Naive B cell (primary cell): Measurements from ENCODE around the gene PLA2G2C. TPM values are rescaled to one million over a fixed set of nuclear protein-coding genes. Genes with fewer than 3 reads are reported as not detected.

ENCODE experiments used
- ATAC-seq, 2 donors: fragments of 150-1000 bp; cut with Tn5 transposase; 2 replicates each; pipeline ENCODE4 v1.10.0; 2021; ENCODE audit warnings: low read depth in 2 of 2, mild to moderate bottlenecking in 2 of 2, moderate library complexity in 2 of 2
- DNase-seq: peaks from one replicate; pipeline ENCODE4 v3.0.0; 2022
- H3K27ac Mint-ChIP-seq, 6 donors: one replicate each; pipeline ENCODE4 v1.8.0; 2020 to 2022; ENCODE audit warnings: mild to moderate bottlenecking in 6 of 6, mixed read lengths in 6 of 6, moderate library complexity in 5 of 6, inconsistent platforms in 2 of 6
- H3K27me3 Mint-ChIP-seq, 3 donors: one replicate each; pipeline ENCODE4 v1.8.0; 2021 to 2022; ENCODE audit warnings: mixed read lengths in 3 of 3, mild to moderate bottlenecking in 1 of 3
- H3K36me3 Mint-ChIP-seq, 2 donors: one replicate each; pipeline ENCODE4 v1.8.0; 2020 to 2022; ENCODE audit warnings: mixed read lengths in 2 of 2, inconsistent platforms in 1 of 2, mild to moderate bottlenecking in 1 of 2
- H3K4me1 Mint-ChIP-seq, 3 donors: one replicate each; pipeline ENCODE4 v1.8.0; 2020 to 2022; ENCODE audit warnings: mixed read lengths in 3 of 3, inconsistent platforms in 1 of 3, mild to moderate bottlenecking in 1 of 3, moderate library complexity in 1 of 3
- H3K4me3 Mint-ChIP-seq, 8 donors: one replicate each; pipeline ENCODE4 v1.8.0; 2020 to 2022; ENCODE audit warnings: mild to moderate bottlenecking in 8 of 8, mixed read lengths in 8 of 8, moderate library complexity in 8 of 8, inconsistent platforms in 2 of 8
- H3K9me3 Mint-ChIP-seq, 7 donors: one replicate each; pipeline ENCODE4 v1.8.0; 2020 to 2022; ENCODE audit warnings: mixed read lengths in 7 of 7, mild to moderate bottlenecking in 5 of 7, inconsistent platforms in 2 of 7, moderate library complexity in 1 of 7
- polyA plus RNA-seq, 6 donors: library from polyadenylated mRNA; unstranded; fragments of 300-500 nt; fragmentation: Illumina TruSeq; gene quantifications; one replicate each; pipeline ENCODE4 v1.2.3, GENCODE V29; 2021; ENCODE audit warnings: low read depth in 6 of 6

The PLA2G2C gene
- polyA plus RNA-seq, 6 donors from 2014 or later: not detected

- Mint-ChIP-seq H3K27ac (peak overlapping the region in 3 of 6 donors; percentile 10 to 84 (median 74)), H3K36me3 (peaks cover 0 to 11% of the 10 kb centered on the region in 2 donors), H3K27me3 (peaks cover 0 to 30% (median 8%) of the 10 kb centered on the region in 3 donors), H3K4me1 (peaks cover 11 to 20% (median 17%) of the 10 kb centered on the region in 3 donors), H3K4me3 (peak overlapping the region in 2 of 8 donors; percentile 1 to 41), H3K9me3 (peaks cover 6 to 12% (median 9%) of the 10 kb centered on the region in 7 donors)
- no peak for ATAC-seq
- no peak for DNase-seq
These were observed 11.2 kb downstream of the PLA2G2C start for GRCh38 chr1:20174937-20175666.

GRCh38 chr1:20172033-20172590 is 14.2 kb downstream of the PLA2G2C start:
- Mint-ChIP-seq H3K4me1 (peaks cover 11 to 22% (median 18%) of the 10 kb centered on the region in 3 donors), H3K9me3 (peaks cover 0 to 7% (median 0%) of the 10 kb centered on the region in 7 donors), H3K27ac (peak overlapping the region in 3 of 6 donors; percentile 24 to 82 (median 31)), H3K27me3 (peaks cover 10 to 21% (median 15%) of the 10 kb centered on the region in 3 donors), H3K36me3 (peaks cover 0 to 7% of the 10 kb centered on the region in 2 donors), H3K4me3 (peak overlapping the region in 1 of 8 donors; percentile 50)
- DNase-seq (no peak), ATAC-seq (no peak)

GRCh38 chr1:20169932-20170331 is 16.4 kb downstream of the PLA2G2C start:
- Mint-ChIP-seq H3K4me3 (no peak overlapping the region), H3K27me3 (peaks cover 20 to 33% (median 31%) of the 10 kb centered on the region in 3 donors), H3K36me3 (peaks cover 6 to 23% of the 10 kb centered on the region in 2 donors), H3K4me1 (peaks cover 8 to 22% (median 16%) of the 10 kb centered on the region in 3 donors), H3K9me3 (peaks cover 5 to 15% (median 10%) of the 10 kb centered on the region in 7 donors), H3K27ac (no peak overlapping the region)
- ATAC-seq: no peak
- no peak for DNase-seq

GRCh38 chr1:20168564-20169491 is 17.5 kb downstream of the PLA2G2C start:
- ATAC-seq (no peak), DNase-seq (no peak)
- peaks cover 5 to 22% (median 13%) of the 10 kb centered on the region in 3 donors for H3K4me1 Mint-ChIP-seq
- H3K4me3 Mint-ChIP-seq: no peak overlapping the region
- H3K36me3 Mint-ChIP-seq: peaks cover 6 to 32% of the 10 kb centered on the region in 2 donors
- peaks cover 20 to 43% (median 32%) of the 10 kb centered on the region in 3 donors for H3K27me3 Mint-ChIP-seq
- peaks cover 7 to 22% (median 17%) of the 10 kb centered on the region in 7 donors for H3K9me3 Mint-ChIP-seq
- H3K27ac Mint-ChIP-seq: no peak overlapping the region

- DNase-seq: no peak
- Mint-ChIP-seq H3K4me1 (peaks cover 5 to 14% (median 13%) of the 10 kb centered on the region in 3 donors), H3K9me3 (peaks cover 16 to 39% (median 31%) of the 10 kb centered on the region in 7 donors), H3K4me3 (no peak overlapping the region), H3K27me3 (peaks cover 20 to 51% (median 38%) of the 10 kb centered on the region in 3 donors), H3K36me3 (peaks cover 6 to 49% of the 10 kb centered on the region in 2 donors), H3K27ac (peak overlapping the region in 1 of 6 donors; percentile 28)
- no peak for ATAC-seq
These were observed 19.2 kb downstream of the PLA2G2C start for GRCh38 chr1:20167126-20167525.

- Mint-ChIP-seq H3K27me3 (peaks cover 20 to 51% (median 38%) of the 10 kb centered on the region in 3 donors), H3K27ac (peak overlapping the region in 1 of 6 donors; percentile 59), H3K4me1 (peaks cover under 1 to 9% (median 4%) of the 10 kb centered on the region in 3 donors), H3K9me3 (peaks cover 24 to 48% (median 40%) of the 10 kb centered on the region in 7 donors), H3K4me3 (no peak overlapping the region), H3K36me3 (peaks cover 6 to 60% of the 10 kb centered on the region in 2 donors)
- ATAC-seq: no peak
- no peak for DNase-seq
These were observed 20.3 kb downstream of the PLA2G2C start for GRCh38 chr1:20166051-20166450.

GRCh38 chr1:20165522-20165951 is 20.8 kb downstream of the PLA2G2C start:
- ATAC-seq (no peak), DNase-seq (no peak)
- Mint-ChIP-seq H3K27me3 (peaks cover 20 to 51% (median 38%) of the 10 kb centered on the region in 3 donors), H3K36me3 (peaks cover 6 to 63% of the 10 kb centered on the region in 2 donors), H3K4me3 (no peak overlapping the region), H3K27ac (no peak overlapping the region), H3K4me1 (peaks cover 0 to 7% (median 3%) of the 10 kb centered on the region in 3 donors), H3K9me3 (peaks cover 28 to 54% (median 45%) of the 10 kb centered on the region in 7 donors)

GRCh38 chr1:20164694-20165202 is 21.6 kb downstream of the PLA2G2C start:
- H3K9me3 Mint-ChIP-seq: peaks cover 33 to 62% (median 51%) of the 10 kb centered on the region in 7 donors
- H3K27ac Mint-ChIP-seq: no peak overlapping the region
- H3K4me1 Mint-ChIP-seq: peaks cover 0 to 7% (median 0%) of the 10 kb centered on the region in 3 donors
- H3K4me3 Mint-ChIP-seq: no peak overlapping the region
- peaks cover 6 to 66% of the 10 kb centered on the region in 2 donors for H3K36me3 Mint-ChIP-seq
- peaks cover 20 to 51% (median 38%) of the 10 kb centered on the region in 3 donors for H3K27me3 Mint-ChIP-seq
- ATAC-seq (no peak), DNase-seq (no peak)

- Mint-ChIP-seq H3K36me3 (peaks cover 1 to 67% of the 10 kb centered on the region in 2 donors), H3K4me3 (no peak overlapping the region), H3K27ac (no peak overlapping the region), H3K4me1 (no peaks in the 10 kb centered on the region), H3K27me3 (peaks cover 1 to 19% (median 12%) of the 10 kb centered on the region in 3 donors), H3K9me3 (peaks cover 32 to 76% (median 59%) of the 10 kb centered on the region in 7 donors)
- DNase-seq (no peak), ATAC-seq (no peak)
These were observed 26.3 kb downstream of the PLA2G2C start for GRCh38 chr1:20160034-20160433.

GRCh38 chr1:20158358-20159070 is 27.8 kb downstream of the PLA2G2C start:
- Mint-ChIP-seq H3K9me3 (peaks cover 24 to 61% (median 52%) of the 10 kb centered on the region in 7 donors), H3K27me3 (peaks cover 0 to 6% (median 4%) of the 10 kb centered on the region in 3 donors), H3K36me3 (peaks cover 0 to 54% of the 10 kb centered on the region in 2 donors), H3K4me1 (peaks cover 0 to 5% (median 3%) of the 10 kb centered on the region in 3 donors), H3K27ac (no peak overlapping the region), H3K4me3 (no peak overlapping the region)
- DNase-seq (no peak), ATAC-seq (no peak)

- Mint-ChIP-seq H3K27me3 (peaks cover 0 to 11% (median 0%) of the 10 kb centered on the region in 3 donors), H3K4me3 (no peak overlapping the region), H3K27ac (peak overlapping the region in 1 of 6 donors; percentile 78), H3K36me3 (peaks cover 0 to 20% of the 10 kb centered on the region in 2 donors), H3K4me1 (peaks cover 10 to 12% (median 10%) of the 10 kb centered on the region in 3 donors), H3K9me3 (peaks cover 4 to 20% (median 19%) of the 10 kb centered on the region in 7 donors)
- DNase-seq (no peak), ATAC-seq (no peak)
These were observed 32.0 kb downstream of the PLA2G2C start for GRCh38 chr1:20154301-20154831.

GRCh38 chr1:20153000-20153418 is 33.3 kb downstream of the PLA2G2C start:
- peak overlapping the region in 1 of 8 donors; percentile 72 for H3K4me3 Mint-ChIP-seq
- peaks cover 0 to 8% (median 7%) of the 10 kb centered on the region in 7 donors for H3K9me3 Mint-ChIP-seq
- peaks cover 10 to 12% (median 10%) of the 10 kb centered on the region in 3 donors for H3K4me1 Mint-ChIP-seq
- ATAC-seq: no peak
- H3K27ac Mint-ChIP-seq: peak overlapping the region in 1 of 6 donors; percentile 89
- H3K36me3 Mint-ChIP-seq: peaks cover 0 to 11% of the 10 kb centered on the region in 2 donors
- no peak for DNase-seq
- H3K27me3 Mint-ChIP-seq: peaks cover 0 to 11% (median 0%) of the 10 kb centered on the region in 3 donors
